GM12878 (cell line): ENCODE data around the gene ARGLU1.

Experiments
- CEBPB ChIP-seq, 2 experiments: fragments of 150-350 bp in 1 of 2; IDR thresholded peaks; 2 replicates each; pipeline ENCODE4 v1.6.1; 2012 to 2014; ENCODE audit warnings: low read depth in 2 of 2, low read length in 2 of 2, borderline replicate concordance in 1 of 2, inconsistent platforms in 1 of 2
- CTCF ChIP-seq, 3 experiments: IDR thresholded peaks in 2 of 3; conservative IDR thresholded peaks in 1 of 3; 2 replicates each; pipeline ENCODE4 v1.5.1; 2011; ENCODE audit warnings: low read depth in 3 of 3, low read length in 3 of 3, mild to moderate bottlenecking in 3 of 3, control low read depth in 2 of 3, moderate library complexity in 2 of 3, inconsistent platforms in 1 of 3, mixed read lengths in 1 of 3; ENCODE audit not compliant: control insufficient read depth in 2 of 3, insufficient read depth in 1 of 3; ENCODE audit errors: extremely low read depth in 1 of 3
- ELK1 ChIP-seq: IDR thresholded peaks from 2 replicates; pipeline ENCODE4 v1.6.1; 2012; ENCODE audit warnings: low read depth, low read length, improper control_type of control experiment
- EP300 ChIP-seq, 2 experiments: fragments of 150-350 bp in 1 of 2; IDR thresholded peaks; 2 replicates each; pipeline ENCODE4 v1.6.1; 2011 to 2012; ENCODE audit warnings: low read depth in 2 of 2, low read length in 2 of 2, borderline replicate concordance in 1 of 2, improper control_type of control experiment in 1 of 2, inconsistent platforms in 1 of 2; ENCODE audit not compliant: control insufficient read depth in 1 of 2
- FOXK2 ChIP-seq: fragments of 450-650 bp; IDR thresholded peaks from 2 replicates; pipeline ENCODE4 v1.6.1; 2017; ENCODE audit warnings: mild to moderate bottlenecking, moderate library complexity
- LARP7 ChIP-seq: fragments of 450-650 bp; IDR thresholded peaks from 2 replicates; pipeline ENCODE4 v1.6.1; 2017; ENCODE audit warnings: mild to moderate bottlenecking
- MEF2A ChIP-seq: IDR thresholded peaks from 2 replicates; pipeline ENCODE4 v1.6.1; 2011; ENCODE audit warnings: low read depth, mild to moderate bottlenecking, low read length, moderate library complexity; ENCODE audit not compliant: insufficient read depth
- MLLT1 ChIP-seq: fragments of 450-650 bp; IDR thresholded peaks from 2 replicates; pipeline ENCODE4 v1.6.1; 2016; ENCODE audit warnings: mild to moderate bottlenecking
- POLR2A ChIP-seq: IDR thresholded peaks from 2 replicates; pipeline ENCODE4 v1.6.1; 2011; ENCODE audit warnings: low read depth, mild to moderate bottlenecking, low read length
- POLR2AphosphoS5 ChIP-seq: IDR thresholded peaks from 2 replicates; pipeline ENCODE4 v1.6.1; 2011; ENCODE audit warnings: mild to moderate bottlenecking, low read length, inconsistent platforms
- SMAD1 ChIP-seq: fragments of 450-650 bp; IDR thresholded peaks from 2 replicates; pipeline ENCODE4 v1.6.1; 2018; ENCODE audit warnings: mild to moderate bottlenecking, low read depth; ENCODE audit not compliant: partially characterized antibody
- TAF1 ChIP-seq: IDR thresholded peaks from 2 replicates; pipeline ENCODE4 v1.6.1; 2011; ENCODE audit warnings: mild to moderate bottlenecking, low read depth, low read length, borderline replicate concordance
- TBL1XR1 ChIP-seq: IDR thresholded peaks from 2 replicates; pipeline ENCODE4 v1.6.1; 2012; ENCODE audit warnings: low read depth, low read length, improper control_type of control experiment
- ZNF274 ChIP-seq: IDR thresholded peaks from one replicate; pipeline ENCODE4 v1.8.0; 2011; ENCODE audit not compliant: insufficient read length, insufficient read depth

GRCh38 chr13:106616729-106617128, 48.8 kb upstream of the ARGLU1 start:
- TF ChIP-seq EP300 (IDR thresholded peaks at IDR 0.05; ENCODE audit: borderline replicate concordance in 1 of 2, control insufficient read depth in 1 of 2, low read depth in 2 of 2, low read length in 2 of 2) (no peak), FOXK2 (no peak), POLR2AphosphoS5 (no peak), MEF2A (no peak), ELK1 (no peak), POLR2A (no peak), TBL1XR1 (no peak), CTCF (IDR thresholded peaks at IDR 0.05 in 2 of 3, conservative IDR thresholded peaks at IDR 0.05 in 1 of 3; ENCODE audit: control insufficient read depth in 2 of 3, extremely low read depth in 1 of 3, insufficient read depth in 1 of 3, low read depth in 3 of 3, low read length in 3 of 3) (no peak), MLLT1 (no peak), TAF1 (no peak), LARP7 (no peak), CEBPB (IDR thresholded peaks at IDR 0.05; ENCODE audit: borderline replicate concordance in 1 of 2, low read depth in 2 of 2, low read length in 2 of 2) (no peak), ZNF274 (no peak), SMAD1 (no peak)
